GM12801 (cell line): ENCODE results near the gene TERT.

ENCODE experiments used
- CTCF ChIP-seq: IDR thresholded peaks from one replicate; pipeline ENCODE4 v1.5.1; 2011; ENCODE audit warnings: control low read depth; ENCODE audit not compliant: insufficient read length; ENCODE audit errors: extremely low read depth

The TERT gene

GRCh38 chr5:1320436-1321344, 25.8 kb upstream of the TERT start:
- no peak for TF ChIP-seq CTCF

GRCh38 chr5:1319436-1320256, 24.8 kb upstream of the TERT start:
- no peak for TF ChIP-seq CTCF

- no peak for TF ChIP-seq CTCF
Measured at GRCh38 chr5:1318659-1319251, 23.9 kb upstream of the TERT start.

GRCh38 chr5:1317921-1318565, 23.2 kb upstream of the TERT start:
- TF ChIP-seq CTCF: no peak

GRCh38 chr5:1316588-1317340, 21.9 kb upstream of the TERT start:
- no peak for TF ChIP-seq CTCF

GRCh38 chr5:1315709-1316587, 21.1 kb upstream of the TERT start:
- no peak for TF ChIP-seq CTCF
